DOHH2 (cell line): Measurements from ENCODE around the gene CSNK1G2.

Experiments
- H3F3A ChIP-seq: fragments of 200-600 bp; sonication (generic), shearing (Covaris generic); 2 replicates; pipeline ENCODE4 v1.6.0; 2016; ENCODE audit warnings: antibody characterized with exemption, mild to moderate bottlenecking; ENCODE audit not compliant: control insufficient read depth, insufficient read depth
- H3K27ac ChIP-seq: fragments of 200-600 bp; sonication (generic); 2 replicates; pipeline ENCODE4 v1.5.1; 2014; ENCODE audit warnings: low read depth, mild to moderate bottlenecking, low read length, moderate library complexity
- H3K27me3 ChIP-seq: fragments of 200-600 bp; sonication (generic); 2 replicates; pipeline ENCODE4 v1.6.1; 2014; ENCODE audit warnings: mild to moderate bottlenecking, low read length, mixed read lengths; ENCODE audit not compliant: control insufficient read depth
- H3K36me3 ChIP-seq: fragments of 200-600 bp; sonication (generic); 2 replicates; pipeline ENCODE4 v1.6.1; 2014; ENCODE audit warnings: mild to moderate bottlenecking, low read length, moderate library complexity, mixed read lengths; ENCODE audit not compliant: control insufficient read depth
- H3K4me1 ChIP-seq: fragments of 200-600 bp; sonication (generic); 2 replicates; pipeline ENCODE4 v1.6.1; 2014; ENCODE audit warnings: mild to moderate bottlenecking, low read length, mixed read lengths; ENCODE audit not compliant: control insufficient read depth
- H3K4me2 ChIP-seq: fragments of 200-600 bp; sonication (generic); 2 replicates; pipeline ENCODE4 v1.6.0; 2014; ENCODE audit warnings: mild to moderate bottlenecking, low read length, moderate library complexity
- H3K4me3 ChIP-seq: fragments of 200-600 bp; sonication (generic); 2 replicates; pipeline ENCODE4 v1.5.1; 2014; ENCODE audit warnings: mild to moderate bottlenecking, low read length, mixed read lengths
- H3K79me2 ChIP-seq: fragments of 200-600 bp; sonication (generic); 2 replicates; pipeline ENCODE4 v1.6.1; 2014; ENCODE audit warnings: mild to moderate bottlenecking, low read length, mixed read lengths; ENCODE audit not compliant: control insufficient read depth
- H3K9me2 ChIP-seq: fragments of 200-600 bp; sonication (generic); replicated peaks from 2 replicates; pipeline ENCODE4 v1.6.1; 2014; ENCODE audit warnings: mild to moderate bottlenecking, low read length, mixed read lengths; ENCODE audit not compliant: control insufficient read depth
- H3K9me3 ChIP-seq: fragments of 200-600 bp; sonication (generic); 2 replicates; pipeline ENCODE4 v1.6.1; 2014; ENCODE audit warnings: antibody characterized with exemption, low read length, mixed read lengths; ENCODE audit not compliant: control insufficient read depth, insufficient read depth
- H4K20me1 ChIP-seq: fragments of 200-600 bp; sonication (generic); 2 replicates; pipeline ENCODE4 v1.6.0; 2014; ENCODE audit warnings: low read depth, mild to moderate bottlenecking, antibody characterized with exemption, low read length, moderate library complexity; ENCODE audit not compliant: control insufficient read depth, insufficient read depth
- CTCF ChIP-seq: fragments of 200-600 bp; sonication (generic); IDR thresholded peaks from one replicate; pipeline ENCODE4 v1.5.1; 2014; ENCODE audit warnings: antibody characterized with exemption, mild to moderate bottlenecking, low read depth, low read length; ENCODE audit not compliant: poor library complexity, severe bottlenecking
- EZH2phosphoT487 ChIP-seq: fragments of 200-600 bp; sonication (generic); IDR thresholded peaks from 2 replicates; pipeline ENCODE4 v1.6.1; 2017; ENCODE audit warnings: borderline replicate concordance, mild to moderate bottlenecking, antibody characterized with exemption, low read length, moderate library complexity, mixed read lengths

The CSNK1G2 gene

GRCh38 chr19:1941146-1942077, at the start of gene CSNK1G2:
Gene CSNK1G2, plus strand, starts transcription at chr19:1941172. Its CDS starts 28,601 bp downstream, at chr19:1969773.
- Histone ChIP-seq H3K4me2 (peak within 1 kb of the TSS; percentile 95), H4K20me1 (peaks cover 23% of the 10 kb centered on the region; the same call in 1 of the 2 replicates), H3K4me3 (peak within 1 kb of the TSS; percentile 99), H3K9me2 (no peaks in the 10 kb centered on the region), H3K79me2 (peaks cover 49% of the 10 kb centered on the region), H3K4me1 (peaks cover 26% of the 10 kb centered on the region), H3K27ac (peak within 1 kb of the TSS; percentile 81), H3K27me3 (no peaks in the 10 kb centered on the region), H3F3A (peaks cover 13% of the 10 kb centered on the region), H3K36me3 (peaks cover 8% of the 10 kb centered on the region), H3K9me3 (no peaks in the 10 kb centered on the region)
- no peak for TF ChIP-seq EZH2phosphoT487
- TF ChIP-seq CTCF: no peak

- H3K4me1 ChIP-seq: peaks cover 47% of the 10 kb centered on the region
- no peaks in the 10 kb centered on the region for H3K9me3 ChIP-seq
- H4K20me1 ChIP-seq: no peaks in the 10 kb centered on the region
- H3K4me3 ChIP-seq: no peak overlapping the region
- peaks cover 6% of the 10 kb centered on the region; the same call in 1 of the 2 replicates for H3F3A ChIP-seq
- no peaks in the 10 kb centered on the region for H3K79me2 ChIP-seq
- H3K27ac ChIP-seq: no peak overlapping the region
- no peaks in the 10 kb centered on the region for H3K9me2 ChIP-seq
- TF ChIP-seq EZH2phosphoT487: no peak
- TF ChIP-seq CTCF: no peak
- H3K36me3 ChIP-seq: no peaks in the 10 kb centered on the region
- H3K4me2 ChIP-seq: no peak overlapping the region
- no peaks in the 10 kb centered on the region for H3K27me3 ChIP-seq
Observed at GRCh38 chr19:1893791-1894190, 47.2 kb upstream of the CSNK1G2 start.

- no peaks in the 10 kb centered on the region for H4K20me1 ChIP-seq
- H3K9me3 ChIP-seq: no peaks in the 10 kb centered on the region
- peaks cover 9% of the 10 kb centered on the region for H3F3A ChIP-seq
- H3K4me2 ChIP-seq: peak overlapping the region; percentile 52
- no peaks in the 10 kb centered on the region for H3K27me3 ChIP-seq
- no peaks in the 10 kb centered on the region for H3K36me3 ChIP-seq
- H3K27ac ChIP-seq: no peak overlapping the region
- H3K4me3 ChIP-seq: peak overlapping the region; percentile 54
- no peaks in the 10 kb centered on the region for H3K9me2 ChIP-seq
- TF ChIP-seq CTCF: no peak
- no peak for TF ChIP-seq EZH2phosphoT487
- peaks cover 51% of the 10 kb centered on the region for H3K4me1 ChIP-seq
- H3K79me2 ChIP-seq: no peaks in the 10 kb centered on the region
Observed at GRCh38 chr19:1896508-1896907, 44.5 kb upstream of the CSNK1G2 start.
